Endometrial microvascular endothelial cells (primary cell): ENCODE measurements around the gene DRC3. TPM values are rescaled to one million over a fixed set of nuclear protein-coding genes. Genes with fewer than 3 reads are reported as not detected.
"Not testable (repeated sequence)": the region's sequence is repeated elsewhere in the genome, so short reads cannot be mapped to it uniquely, and the experiment has no call there.

Source experiments
- in situ Hi-C: cut with HindIII; loops from 2 replicates; pipeline ENCODE4 v1.10.0; 2017; ENCODE audit warnings: low sequenced_read_pairs, low pct_unique_long_range_greater_than_20kb; ENCODE audit errors: inconsistent ontology term
- total RNA-seq: library from RNA; depleted of rRNA; stranded (reverse); fragments of >200 nt; gene quantifications from one replicate; pipeline ENCODE4 v1.2.3, GENCODE V29; 2015; ENCODE audit errors: inconsistent ontology term

DRC3 gene
- total RNA-seq, 1 donor from 2014 or later, result 6.5 TPM

DNA sequence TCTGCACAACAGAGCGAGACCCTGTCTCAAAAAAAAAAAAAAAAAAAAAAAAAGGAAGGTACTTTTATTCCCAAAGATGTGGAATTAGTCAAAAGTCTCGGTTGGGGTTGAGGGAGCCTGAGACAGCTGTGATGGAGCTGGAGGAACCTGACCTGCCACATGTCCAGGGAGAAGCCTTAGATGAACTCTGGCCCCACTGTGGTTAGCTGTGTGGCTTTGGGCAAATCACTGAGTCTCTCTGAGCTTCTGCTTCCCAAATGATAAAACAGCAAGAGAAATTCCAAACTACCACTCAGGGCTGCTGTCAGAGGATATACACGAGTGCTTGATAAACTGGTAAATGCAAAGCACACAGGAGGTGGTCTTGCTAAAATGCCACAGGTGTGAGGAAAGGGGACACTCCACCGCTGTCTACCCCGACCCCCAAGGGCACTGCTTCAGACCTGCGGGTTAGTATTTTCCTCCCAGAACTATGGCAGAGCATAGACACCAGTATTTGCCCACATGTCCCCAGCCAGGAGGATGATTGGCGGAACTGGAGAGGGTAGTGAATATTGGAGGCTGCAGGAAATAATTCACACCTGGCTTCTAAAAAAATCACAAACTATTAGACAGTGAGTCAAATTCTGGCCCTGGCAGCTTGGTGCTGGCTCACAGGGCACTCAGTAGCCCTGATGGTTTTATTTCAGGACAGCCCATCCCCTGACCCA lies 14.7 kb downstream of the DRC3 start:
- in situ Hi-C loops, result no loop called here

DNA sequence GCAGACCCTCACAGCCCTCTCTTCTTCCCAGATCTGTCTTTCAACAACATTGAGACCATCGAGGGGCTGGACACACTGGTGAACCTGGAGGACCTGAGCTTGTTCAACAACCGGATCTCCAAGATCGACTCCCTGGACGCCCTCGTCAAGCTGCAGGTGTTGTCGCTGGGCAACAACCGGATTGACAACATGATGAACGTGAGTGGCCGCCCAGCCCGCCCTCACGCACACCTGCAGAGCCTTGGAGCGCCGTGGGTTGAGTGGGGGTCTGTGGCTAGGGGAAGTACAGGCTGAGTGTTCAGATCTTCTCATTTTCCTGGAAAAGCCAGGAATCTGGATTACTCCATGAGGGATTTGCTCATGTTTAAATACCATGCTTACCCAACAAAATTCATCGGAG lies 15.2 kb downstream of the DRC3 start:
- in situ Hi-C loops, result no loop called here

DNA sequence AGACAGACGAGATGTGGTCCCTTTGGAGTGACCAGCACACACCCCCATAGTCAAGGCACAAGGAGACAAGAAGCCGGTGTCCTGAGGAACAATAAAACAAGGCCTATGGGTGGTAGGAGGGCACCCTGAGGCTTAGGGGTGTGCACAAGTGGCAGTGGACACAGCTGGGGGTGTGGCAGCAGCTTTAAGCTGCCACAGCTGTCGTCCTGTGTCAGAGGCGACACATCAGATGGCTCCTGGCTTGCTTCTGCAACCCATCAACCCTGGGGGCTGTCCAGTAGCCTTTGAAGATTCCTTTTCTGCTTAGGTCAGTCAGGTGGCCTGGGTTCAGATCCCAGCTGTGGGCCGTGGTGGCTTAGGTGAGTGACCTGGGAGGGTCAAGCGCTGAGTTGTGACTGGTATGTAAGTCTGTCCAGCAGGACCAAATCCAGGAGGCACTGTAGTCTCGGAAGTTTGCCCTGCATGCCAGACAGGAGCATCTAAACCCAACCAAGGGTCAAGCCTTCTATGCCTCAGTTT lies 15.8 kb downstream of the DRC3 start:
- in situ Hi-C loops, result no loop called here

DNA sequence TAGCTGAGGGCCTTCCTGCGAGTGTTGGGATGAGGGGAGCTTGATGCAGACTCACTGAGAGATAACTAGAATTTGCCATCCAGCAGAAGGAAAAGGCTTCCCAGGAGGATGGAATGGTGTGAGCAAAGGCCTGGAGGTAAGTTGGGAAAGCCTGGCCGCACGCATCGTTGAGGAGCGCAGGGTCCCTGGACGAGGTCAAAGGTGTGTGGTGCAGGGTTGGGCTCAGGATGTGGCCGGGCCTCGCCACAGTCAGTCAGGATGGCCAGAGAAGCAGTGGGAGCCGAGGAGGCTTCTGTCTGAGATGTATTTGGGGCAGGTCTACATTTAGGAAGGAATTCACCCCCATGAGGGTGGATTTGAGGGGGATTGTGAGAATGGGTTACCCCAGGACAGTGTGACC lies 16.4 kb downstream of the DRC3 start:
- in situ Hi-C loops, result no loop called here

DNA sequence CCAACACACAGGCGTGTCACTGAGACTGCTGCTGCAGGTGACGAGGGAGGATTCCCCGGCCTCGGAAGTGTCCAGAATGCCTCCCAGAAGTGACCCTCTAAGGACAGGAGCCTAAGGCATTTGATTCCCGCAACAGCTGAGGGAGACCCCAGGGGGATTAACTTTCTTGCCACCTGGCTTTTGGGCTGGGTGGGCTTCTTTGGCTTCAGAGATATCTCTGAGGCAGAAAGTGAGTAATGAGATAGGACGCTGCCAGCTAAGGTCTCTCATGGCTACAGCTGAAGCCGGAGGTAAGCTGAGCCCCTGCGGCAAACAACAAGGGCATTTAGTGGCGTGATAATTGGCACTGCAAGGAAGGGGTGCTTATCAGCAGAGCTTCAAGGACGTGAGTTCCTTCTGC lies 17.0 kb downstream of the DRC3 start:
- in situ Hi-C loops, result no loop called here

DNA sequence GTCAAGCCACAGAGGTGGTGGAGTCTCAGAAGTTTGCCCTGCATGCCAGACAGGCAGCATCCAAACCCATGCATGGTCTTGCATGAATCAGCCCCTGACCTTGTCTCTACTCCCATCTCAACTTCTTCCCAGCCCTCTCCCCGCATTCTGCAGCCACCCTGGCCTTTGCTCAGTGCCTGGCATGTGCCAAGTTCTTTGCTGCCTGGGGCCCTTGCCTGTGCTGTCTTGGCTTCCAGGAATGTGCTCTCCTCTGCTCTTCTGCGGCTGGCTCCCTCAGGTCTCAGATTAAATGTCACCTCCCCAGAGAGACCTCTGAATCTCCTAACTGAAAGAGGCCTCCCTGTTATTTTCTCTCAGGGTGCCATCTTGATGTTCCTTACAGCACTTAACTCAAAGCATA lies 17.6 kb downstream of the DRC3 start:
- in situ Hi-C loops, result no loop called here

DNA sequence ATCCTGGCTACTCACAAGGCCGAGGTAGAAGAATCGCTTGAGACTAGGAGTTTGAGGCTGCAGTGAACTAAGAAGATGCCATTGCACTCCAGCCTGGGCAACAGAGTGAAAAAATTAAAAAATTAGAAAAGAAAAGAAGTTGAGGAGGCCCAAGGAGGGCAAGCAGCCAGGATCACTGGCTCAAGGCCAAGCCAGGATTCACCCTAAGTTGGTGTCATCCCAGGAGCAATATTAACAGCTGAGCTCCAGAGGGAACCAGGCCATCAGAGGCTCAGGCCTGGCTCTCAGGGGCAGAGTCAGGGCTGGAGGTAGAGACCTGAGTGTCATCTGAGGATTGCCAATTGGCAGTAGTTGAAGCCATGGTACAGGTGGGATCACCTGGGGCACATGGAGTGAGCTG lies 20.7 kb downstream of the DRC3 start:
- in situ Hi-C loops, result no loop called here

DNA sequence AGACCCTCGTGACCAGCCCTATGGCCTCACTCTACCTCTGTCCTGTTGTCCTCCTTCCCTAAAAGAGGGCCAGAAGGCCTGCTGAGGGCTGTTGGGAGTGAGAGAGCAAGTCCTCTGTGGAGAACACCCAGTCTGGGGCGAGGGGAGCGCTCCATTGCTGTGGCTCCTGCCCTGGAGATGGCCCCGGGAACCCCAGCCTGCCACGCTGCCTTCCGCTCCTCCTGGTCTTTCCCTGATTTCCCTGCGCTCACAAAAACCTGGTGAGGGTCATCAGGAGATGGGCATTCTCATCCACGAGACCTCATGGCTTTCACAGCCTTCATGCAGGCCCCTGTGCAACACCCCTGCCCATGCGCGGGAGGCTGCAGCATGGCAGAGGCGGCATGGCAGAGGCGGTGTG lies 21.2 kb downstream of the DRC3 start:
- in situ Hi-C loops, result no loop called here

DNA sequence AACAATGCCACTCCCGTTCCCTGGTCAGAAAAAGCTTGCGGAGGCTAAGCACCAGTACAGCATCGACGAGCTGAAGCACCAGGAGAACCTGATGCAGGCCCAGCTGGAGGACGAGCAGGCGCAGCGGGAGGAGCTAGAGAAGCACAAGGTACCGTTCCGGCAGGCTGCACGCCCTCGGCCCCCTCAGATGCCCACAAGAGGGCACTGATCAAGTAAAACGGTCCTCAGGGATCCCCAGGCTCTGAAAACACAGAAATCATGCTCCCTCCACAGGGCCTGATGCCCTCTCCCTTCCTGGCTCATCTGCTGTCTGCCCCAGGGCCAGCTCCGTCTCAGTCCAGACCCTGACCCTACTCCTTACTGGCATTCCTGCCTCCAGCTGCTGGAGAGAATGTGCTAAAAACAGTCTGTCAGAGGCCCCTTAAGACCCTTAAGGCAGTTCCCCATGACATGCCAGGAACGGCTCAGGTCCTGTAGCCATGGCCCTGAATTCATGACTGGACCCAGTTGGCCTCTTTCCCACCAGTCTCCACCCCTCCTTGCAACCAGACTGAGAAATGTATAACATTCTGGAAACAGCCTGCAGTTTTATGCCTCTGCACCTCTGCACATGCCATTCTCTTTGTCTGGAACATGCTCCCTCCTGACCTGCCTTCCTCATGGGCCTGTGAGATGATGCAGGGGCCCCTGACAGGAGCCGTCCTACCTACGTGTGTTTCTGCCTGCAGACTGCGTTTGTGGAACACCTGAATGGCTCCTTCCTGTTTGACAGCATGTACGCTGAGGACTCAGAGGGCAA lies 21.8 kb downstream of the DRC3 start:
- in situ Hi-C loops, result no loop called here

DNA sequence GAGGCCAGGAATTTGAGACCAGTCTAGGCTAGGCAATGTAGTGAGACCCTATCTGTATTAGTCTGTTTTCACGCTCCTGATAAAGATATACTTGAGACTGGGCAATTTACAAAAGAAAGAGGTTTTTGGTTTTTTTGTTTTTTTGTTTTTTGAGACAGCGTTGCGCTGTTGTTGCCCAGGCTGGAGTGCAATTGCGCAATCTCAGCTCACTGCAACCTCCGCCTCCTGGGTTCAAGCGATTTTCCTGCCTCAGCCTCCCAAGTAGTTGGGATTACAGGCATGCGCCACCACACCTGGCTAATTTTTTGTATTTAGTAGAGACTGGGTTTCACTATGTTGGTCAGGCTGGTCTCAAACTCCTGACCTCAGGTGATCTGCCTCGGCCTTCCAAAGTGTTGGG lies 23.2 kb downstream of the DRC3 start:
- in situ Hi-C loops, result not testable (repeated sequence)

DNA sequence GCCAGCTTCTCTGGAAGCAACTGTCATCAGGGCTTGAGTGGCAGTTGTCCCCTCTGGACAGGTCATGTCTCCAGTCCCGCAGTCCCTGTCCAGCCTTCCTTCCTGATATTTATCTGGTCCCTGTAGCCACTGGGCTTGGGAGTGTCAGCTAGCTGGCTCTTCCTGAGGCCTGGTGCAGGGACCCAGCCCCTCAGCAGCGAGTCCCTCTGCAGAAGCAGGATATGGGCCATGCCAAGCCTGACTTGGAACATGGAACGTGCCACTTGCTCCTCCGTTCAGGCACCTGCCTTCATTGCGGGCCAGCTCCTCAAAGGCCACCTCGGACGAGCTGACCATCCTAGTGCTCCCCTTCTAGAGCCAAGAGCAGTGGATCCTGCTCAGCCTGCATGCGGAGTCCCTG lies 26.3 kb downstream of the DRC3 start:
- in situ Hi-C loops, result no loop called here

DNA sequence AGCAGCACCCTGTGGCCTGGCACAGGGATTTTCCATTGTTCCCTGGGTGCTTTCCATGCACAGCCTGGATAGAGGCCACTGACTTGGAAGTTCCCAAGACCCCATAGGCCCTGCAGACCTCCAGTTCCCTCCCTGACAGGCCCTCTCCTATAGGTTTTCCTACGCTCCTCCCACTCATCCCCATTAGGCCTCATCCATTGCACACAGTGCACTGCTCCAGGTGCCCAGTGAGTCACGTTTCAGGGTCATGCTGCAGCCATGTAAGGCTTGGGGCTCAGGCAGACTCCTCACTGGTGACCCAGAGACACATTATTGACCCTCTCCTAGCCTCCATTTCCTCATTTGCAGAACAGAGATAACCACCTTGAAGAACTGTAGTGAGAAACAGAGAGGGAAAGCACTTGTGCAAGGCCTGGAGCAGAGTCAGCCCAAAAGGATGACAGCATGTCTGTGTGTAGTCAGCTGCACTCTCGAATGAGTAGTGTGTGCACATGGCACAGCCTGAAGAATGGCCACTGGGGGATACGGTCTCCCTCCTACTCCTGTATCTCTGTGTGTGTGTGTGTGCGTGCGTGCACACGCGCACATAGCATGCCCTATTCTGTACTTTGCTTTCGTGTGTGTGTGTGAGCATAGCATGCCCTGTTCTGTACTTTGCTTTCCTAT lies 26.8 kb downstream of the DRC3 start:
- in situ Hi-C loops, result no loop called here

DNA sequence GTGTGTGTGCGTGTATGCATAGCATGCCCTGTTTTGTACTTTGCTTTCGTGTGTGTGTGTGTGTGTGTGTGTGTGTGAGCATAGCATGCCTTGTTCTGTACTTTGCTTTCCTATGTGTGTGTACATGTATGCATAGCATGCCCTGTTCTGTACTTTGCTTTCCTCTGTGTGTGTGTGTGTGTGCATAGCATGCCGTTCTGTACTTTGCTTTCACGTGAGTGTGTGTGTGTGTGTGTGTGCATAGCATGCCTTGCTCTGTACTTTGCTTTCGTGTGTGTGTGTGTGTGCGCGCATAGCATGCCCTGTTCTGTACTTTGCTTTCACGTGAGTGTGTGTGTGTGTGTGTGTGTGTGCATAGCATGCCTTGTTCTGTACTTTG lies 27.4 kb downstream of the DRC3 start:
- in situ Hi-C loops, result no loop called here

DNA sequence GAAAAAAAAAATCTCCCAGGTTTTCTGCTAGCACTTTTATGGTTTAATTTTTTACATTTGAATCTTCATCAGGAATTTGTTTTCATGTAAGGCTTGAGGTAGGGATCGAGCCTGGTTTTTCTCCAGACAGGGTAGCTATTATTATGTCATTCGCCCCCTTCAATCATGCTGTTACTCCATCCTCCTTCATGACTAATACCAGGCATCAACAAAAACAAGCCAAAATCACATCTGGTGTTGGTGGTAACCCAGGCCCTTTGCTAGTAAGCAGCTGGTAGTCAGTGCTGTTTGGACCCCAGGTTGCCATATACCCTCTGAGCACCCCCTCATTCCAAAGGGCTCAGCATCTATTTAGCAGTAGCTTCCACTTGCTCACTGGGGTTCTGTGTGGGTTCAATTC lies 29.5 kb downstream of the DRC3 start:
- in situ Hi-C loops, result no loop called here

DNA sequence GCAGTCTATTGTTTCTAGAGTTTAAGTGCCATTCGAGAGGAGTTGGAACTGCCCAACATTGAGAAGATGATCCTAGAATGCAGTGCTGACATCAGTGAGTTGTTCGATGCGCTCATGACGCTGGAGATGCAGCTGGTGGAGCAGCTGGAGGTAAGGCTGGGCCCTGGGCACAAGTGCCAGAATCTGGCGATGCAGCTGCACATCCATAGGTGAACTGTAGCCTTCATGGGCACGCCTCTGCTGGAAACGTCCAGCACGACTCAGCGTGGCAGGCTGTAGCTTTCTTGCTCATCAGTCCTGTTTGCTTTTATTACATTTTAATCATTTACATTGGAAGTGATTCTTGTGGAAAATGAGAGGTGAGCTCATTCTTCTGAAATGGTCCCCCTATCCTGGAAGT lies 31.7 kb downstream of the DRC3 start:
- in situ Hi-C loops, result no loop called here

DNA sequence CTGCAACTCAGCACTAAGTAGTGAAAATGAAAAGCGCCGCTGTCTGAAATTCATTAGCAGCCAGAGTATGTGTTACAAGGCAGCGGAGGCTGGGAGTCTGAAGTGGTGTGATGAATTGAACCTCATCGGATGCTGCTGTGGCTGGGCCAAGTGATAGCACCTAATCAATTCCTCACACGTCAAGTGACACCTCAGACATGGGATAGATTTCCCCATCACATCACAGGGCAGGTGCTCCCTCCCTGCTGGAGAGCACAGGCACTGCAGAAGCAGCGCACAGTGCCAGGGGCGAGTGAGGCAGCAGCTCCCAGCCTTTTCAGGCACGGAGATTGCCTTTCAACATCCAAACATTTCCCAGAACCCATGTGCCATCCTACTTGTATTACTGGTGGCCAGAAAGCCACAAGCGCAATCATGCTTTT lies 32.2 kb downstream of the DRC3 start:
- in situ Hi-C loops, result no loop called here

DNA sequence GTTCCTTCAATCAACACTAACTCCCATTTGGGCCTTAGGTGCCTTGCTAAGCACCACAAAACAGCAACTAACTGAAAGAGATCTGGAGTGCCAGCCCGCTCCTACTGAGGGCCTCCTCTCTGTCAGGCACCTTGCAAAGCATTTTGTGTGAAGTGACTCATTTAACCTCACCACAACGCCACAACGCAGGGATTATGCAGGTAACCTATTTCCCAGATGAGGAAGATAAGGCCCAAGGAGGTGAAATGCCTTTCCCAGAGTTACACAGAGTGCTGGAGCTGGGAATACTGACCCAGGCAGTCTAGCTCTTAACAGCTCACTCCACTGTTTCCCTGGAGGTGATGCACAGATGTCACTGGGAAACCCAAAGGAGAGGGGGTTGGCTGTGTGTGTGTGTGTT lies 32.8 kb downstream of the DRC3 start:
- in situ Hi-C loops, result no loop called here

DNA sequence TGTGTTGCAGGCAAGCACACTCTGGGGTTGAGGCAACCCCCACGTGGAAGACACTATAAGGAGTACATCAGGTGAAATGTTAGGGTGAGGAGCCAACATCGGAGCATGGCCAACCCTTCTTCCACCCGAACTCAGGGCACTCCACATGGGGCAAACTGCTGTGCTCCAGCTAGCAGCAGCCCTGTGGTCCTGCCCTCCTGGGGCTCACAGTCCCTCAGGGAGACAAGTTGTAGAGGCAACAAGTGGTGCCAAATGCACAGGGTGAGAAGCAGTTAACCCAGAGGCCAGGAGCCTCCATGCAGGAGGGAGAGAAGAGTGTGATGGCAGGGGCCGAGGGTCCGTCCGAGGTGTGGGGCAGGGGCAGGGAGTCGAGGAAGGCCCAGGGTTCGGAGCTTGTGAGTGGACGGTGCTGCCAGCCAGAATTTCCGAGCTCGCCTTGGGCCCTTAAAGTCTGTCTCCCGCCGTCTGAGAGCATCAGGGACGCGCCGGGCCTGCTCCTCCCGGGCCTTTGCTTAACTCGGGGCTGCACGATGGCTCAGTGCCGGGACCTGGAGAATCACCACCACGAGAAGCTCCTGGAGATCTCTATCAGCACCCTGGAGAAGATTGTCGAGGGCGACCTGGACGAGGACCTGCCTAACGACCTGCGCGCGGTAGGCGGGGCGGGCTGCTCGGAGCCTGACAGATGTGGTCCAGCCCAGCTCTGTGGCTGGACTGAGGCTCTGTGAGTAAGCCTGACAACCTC lies 34.0 kb downstream of the DRC3 start:
- in situ Hi-C loops, result no loop called here
